Ascending aorta (tissue), 2 donors: ENCODE results near the gene MBTD1. TPM values are rescaled to one million over a fixed set of nuclear protein-coding genes. Genes with fewer than 3 reads are reported as not detected.

Experiments
- DNase-seq, 2 donors: peaks; one replicate each; pipeline ENCODE4 v3.0.0-alpha.2; 2019; ENCODE audit warnings: low spot score in 2 of 2
- H3K27ac ChIP-seq, 2 donors: fragments of 200-600 bp; sonication (generic); one replicate each; pipeline ENCODE4 v1.5.1; 2016 to 2017; ENCODE audit warnings: mild to moderate bottlenecking in 1 of 2
- H3K27me3 ChIP-seq: fragments of 200-600 bp; sonication (generic); one replicate; pipeline ENCODE4 v1.5.1; 2017
- H3K36me3 ChIP-seq, 2 donors: fragments of 200-600 bp; sonication (generic); one replicate each; pipeline ENCODE4 v1.5.1; 2016
- H3K4me1 ChIP-seq, 2 donors: fragments of 200-600 bp; sonication (generic); one replicate each; pipeline ENCODE4 v1.5.1; 2016 to 2017; ENCODE audit warnings: mild to moderate bottlenecking in 1 of 2
- H3K4me3 ChIP-seq, 2 donors: fragments of 200-600 bp; sonication (generic); one replicate each; pipeline ENCODE4 v1.5.1; 2016 to 2017; ENCODE audit warnings: mild to moderate bottlenecking in 1 of 2
- H3K9me3 ChIP-seq, 2 donors: fragments of 200-600 bp; sonication (generic); one replicate each; pipeline ENCODE4 v1.5.1; 2016
- CTCF ChIP-seq, 3 experiments: fragments of 200-600 bp in 2 of 3; fragments of 450-650 bp in 1 of 3; sonication (generic) in 2 of 3; IDR thresholded peaks; one replicate each; pipeline ENCODE4 v1.5.1; 2016 to 2019; ENCODE audit warnings: antibody characterized with exemption in 3 of 3, mild to moderate bottlenecking in 1 of 3, moderate library complexity in 1 of 3
- intact Hi-C: fragments of 100-400 bp; cut with DNase I; formaldehyde crosslinking; loops from one replicate; pipeline ENCODE4 v1.15.1; 2023
- total RNA-seq: library from RNA; depleted of rRNA; stranded (reverse); fragments of >200 nt; gene quantifications from one replicate; pipeline ENCODE4 v1.1.0, GENCODE V29; 2016

Gene MBTD1
- total RNA-seq, 1 donor from 2014 or later = 3.6 TPM

- H3K27ac ChIP-seq = no peak overlapping the region
- no peak for DNase-seq
- H3K36me3 ChIP-seq = peaks cover 16 to 19% of the 10 kb centered on the region in 2 donors
- intact Hi-C loops = no loop called here
- H3K27me3 ChIP-seq = no peaks in the 10 kb centered on the region
- no peaks in the 10 kb centered on the region for H3K9me3 ChIP-seq
- H3K4me3 ChIP-seq = no peak overlapping the region
- peaks cover 13 to 22% of the 10 kb centered on the region in 2 donors for H3K4me1 ChIP-seq
- TF ChIP-seq CTCF (IDR thresholded peaks at IDR 0.05) = no peak
Measured at GRCh38 chr17:51263006-51263405, 3.2 kb upstream of the MBTD1 start.

- Histone ChIP-seq H3K4me3 (peak overlapping the region; percentile 97 to 98), H3K9me3 (no peaks in the 10 kb centered on the region), H3K36me3 (peaks cover 7% of the 10 kb centered on the region in 2 donors), H3K27me3 (no peaks in the 10 kb centered on the region), H3K4me1 (peaks cover 17 to 25% of the 10 kb centered on the region in 2 donors), H3K27ac (peak overlapping the region; percentile 99 to 100)
- intact Hi-C loops = no loop called here
- no peak for TF ChIP-seq CTCF (IDR thresholded peaks at IDR 0.05)
- DNase-seq = peak in 1 of 2 donors; percentile 67
Measured at GRCh38 chr17:51261024-51261963, 1.4 kb upstream of the MBTD1 start.

GRCh38 chr17:51260237-51261023 lies 581 bp upstream of the MBTD1 start, which contains the start of gene UTP18:
TSS of gene UTP18 (plus strand) at chr17:51260546. CDS start at chr17:51260585, 39 bp downstream.
- intact Hi-C loops = no loop called here
- H3K27me3 ChIP-seq = no peaks in the 10 kb centered on the region
- DNase-seq = peak; percentile 80 to 98
- peaks cover 0 to 7% of the 10 kb centered on the region in 2 donors for H3K36me3 ChIP-seq
- H3K4me3 ChIP-seq = peak within 1 kb of the TSS; percentile 97 to 98
- H3K4me1 ChIP-seq = peaks cover 17 to 25% of the 10 kb centered on the region in 2 donors
- H3K27ac ChIP-seq = peak within 1 kb of the TSS; percentile 99 to 100
- peak in 1 of 3 experiments; percentile 11 for TF ChIP-seq CTCF (IDR thresholded peaks at IDR 0.05)
- no peaks in the 10 kb centered on the region for H3K9me3 ChIP-seq

- intact Hi-C loops = no loop called here
- H3K27ac ChIP-seq = peak overlapping the region in 1 of 2 donors; percentile 99
Measured at GRCh38 chr17:51258756-51259563, 889 bp downstream of the MBTD1 start.

More at GRCh38 chr17:51258756-51259563, 889 bp downstream of the MBTD1 start:
- Histone ChIP-seq H3K4me1 (peaks cover 17 to 25% of the 10 kb centered on the region in 2 donors), H3K9me3 (no peaks in the 10 kb centered on the region), H3K27me3 (no peaks in the 10 kb centered on the region), H3K36me3 (peaks cover 6 to 9% of the 10 kb centered on the region in 2 donors), H3K4me3 (peak overlapping the region; percentile 97 to 98)
- no peak for DNase-seq
- TF ChIP-seq CTCF (IDR thresholded peaks at IDR 0.05) = no peak
